ENCODE data around the gene ADAMTSL5. TPM values are rescaled to one million over a fixed set of nuclear protein-coding genes. Genes with fewer than 3 reads are reported as not detected.

ADAMTSL5 gene
- total and polyA plus RNA-seq, 3 experiments from 2014 or later, result 1.0 to 2.7 (median 2.3) TPM

- peaks cover 0 to 4% of the 10 kb centered on the region in 2 donors for H3K27me3 Mint-ChIP-seq
- no peaks in the 10 kb centered on the region for H3K9me3 Mint-ChIP-seq
- H3K4me3 Mint-ChIP-seq, result no peak overlapping the region
- Histone ChIP-seq H3K4me3 (ENCODE audit: low read length) (no peak overlapping the region), H3K9me3 (ENCODE audit: low read length) (no peaks in the 10 kb centered on the region), H3K27me3 (ENCODE audit: insufficient read depth, low read length, poor library complexity, severe bottlenecking) (no peaks in the 10 kb centered on the region), H3K27ac (ENCODE audit: low read depth, low read length) (no peak overlapping the region), H3K36me3 (ENCODE audit: insufficient read depth, low read length) (no peaks in the 10 kb centered on the region), H3K4me1 (ENCODE audit: insufficient read depth, low read length) (peaks cover 10% of the 10 kb centered on the region)
- H3K4me1 Mint-ChIP-seq, result peaks cover 7 to 18% (median 14%) of the 10 kb centered on the region in 3 donors
- no peak for DNase-seq
- no peak overlapping the region for H3K27ac Mint-ChIP-seq
- ChIA-PET CTCF (no interaction called here), POLR2A (no interaction called here)
- H3K36me3 Mint-ChIP-seq, result peaks cover 0 to 3% (median 0%) of the 10 kb centered on the region in 3 donors
Measured at GRCh38 chr19:1487576-1488281, 25.1 kb downstream of the ADAMTSL5 start.

- POLR2A ChIA-PET, result no interaction called here
- H3K27me3 Mint-ChIP-seq, result peaks cover 0 to 3% of the 10 kb centered on the region in 2 donors
Measured at GRCh38 chr19:1486720-1487575, 25.9 kb downstream of the ADAMTSL5 start.

GRCh38 chr19:1483979-1484428 is 28.8 kb downstream of the ADAMTSL5 start:
- no peaks in the 10 kb centered on the region for H3K9me3 Mint-ChIP-seq
- no peaks in the 10 kb centered on the region for H3K9me3 ChIP-seq (ENCODE audit: low read length)
- ChIA-PET CTCF (no interaction called here), POLR2A (no interaction called here)
- no peak overlapping the region for H3K4me3 Mint-ChIP-seq
- no peak for DNase-seq
- peaks cover 0 to 1% of the 10 kb centered on the region in 2 donors for H3K27me3 Mint-ChIP-seq
- peaks cover 0 to 2% (median 0%) of the 10 kb centered on the region in 3 donors for H3K36me3 Mint-ChIP-seq
- no peaks in the 10 kb centered on the region for H3K4me1 ChIP-seq (ENCODE audit: insufficient read depth, low read length)
- H3K4me3 ChIP-seq (ENCODE audit: low read length), result no peak overlapping the region
- no peaks in the 10 kb centered on the region for H3K36me3 ChIP-seq (ENCODE audit: insufficient read depth, low read length)
- H3K27ac Mint-ChIP-seq, result no peak overlapping the region
- peaks cover 3 to 7% (median 4%) of the 10 kb centered on the region in 3 donors for H3K4me1 Mint-ChIP-seq
- H3K27ac ChIP-seq (ENCODE audit: low read depth, low read length), result no peak overlapping the region
- H3K27me3 ChIP-seq (ENCODE audit: insufficient read depth, low read length, poor library complexity, severe bottlenecking), result no peaks in the 10 kb centered on the region

More at GRCh38 chr19:1486720-1487575, 25.9 kb downstream of the ADAMTSL5 start:
- Mint-ChIP-seq H3K27ac (no peak overlapping the region), H3K4me1 (peaks cover 7 to 17% (median 14%) of the 10 kb centered on the region in 3 donors), H3K9me3 (no peaks in the 10 kb centered on the region), H3K4me3 (peak overlapping the region in 1 of 7 donors; percentile 54), H3K36me3 (peaks cover 0 to 3% (median 0%) of the 10 kb centered on the region in 3 donors)
- H3K36me3 ChIP-seq (ENCODE audit: insufficient read depth, low read length), result no peaks in the 10 kb centered on the region
- H3K4me3 ChIP-seq (ENCODE audit: low read length), result no peak overlapping the region
- DNase-seq, result no peak
- no peaks in the 10 kb centered on the region for H3K9me3 ChIP-seq (ENCODE audit: low read length)
- no peak overlapping the region for H3K27ac ChIP-seq (ENCODE audit: low read depth, low read length)
- no peaks in the 10 kb centered on the region for H3K27me3 ChIP-seq (ENCODE audit: insufficient read depth, low read length, poor library complexity, severe bottlenecking)
- peaks cover 10% of the 10 kb centered on the region for H3K4me1 ChIP-seq (ENCODE audit: insufficient read depth, low read length)
- CTCF ChIA-PET, result no interaction called here

- Mint-ChIP-seq H3K4me1 (peaks cover 4 to 9% (median 6%) of the 10 kb centered on the region in 3 donors), H3K36me3 (peaks cover 0 to 4% (median 0%) of the 10 kb centered on the region in 3 donors), H3K27ac (no peak overlapping the region), H3K4me3 (no peak overlapping the region), H3K9me3 (no peaks in the 10 kb centered on the region), H3K27me3 (peaks cover 0 to 1% of the 10 kb centered on the region in 2 donors)
- H3K36me3 ChIP-seq (ENCODE audit: insufficient read depth, low read length), result no peaks in the 10 kb centered on the region
- no peak overlapping the region for H3K27ac ChIP-seq (ENCODE audit: low read depth, low read length)
- CTCF ChIA-PET, result no interaction called here
- H3K9me3 ChIP-seq (ENCODE audit: low read length), result no peaks in the 10 kb centered on the region
- no peak for DNase-seq
- no peaks in the 10 kb centered on the region for H3K27me3 ChIP-seq (ENCODE audit: insufficient read depth, low read length, poor library complexity, severe bottlenecking)
- POLR2A ChIA-PET, result no interaction called here
- H3K4me3 ChIP-seq (ENCODE audit: low read length), result no peak overlapping the region
- peaks cover 3% of the 10 kb centered on the region for H3K4me1 ChIP-seq (ENCODE audit: insufficient read depth, low read length)
Measured at GRCh38 chr19:1483131-1483978, 29.5 kb downstream of the ADAMTSL5 start.

GRCh38 chr19:1482361-1483130 is 30.3 kb downstream of the ADAMTSL5 start:
- Histone ChIP-seq H3K27me3 (ENCODE audit: insufficient read depth, low read length, poor library complexity, severe bottlenecking) (no peaks in the 10 kb centered on the region), H3K4me3 (ENCODE audit: low read length) (no peak overlapping the region), H3K36me3 (ENCODE audit: insufficient read depth, low read length) (no peaks in the 10 kb centered on the region), H3K4me1 (ENCODE audit: insufficient read depth, low read length) (peaks cover 9% of the 10 kb centered on the region), H3K9me3 (ENCODE audit: low read length) (no peaks in the 10 kb centered on the region), H3K27ac (ENCODE audit: low read depth, low read length) (no peak overlapping the region)
- no peak overlapping the region for H3K27ac Mint-ChIP-seq
- H3K4me1 Mint-ChIP-seq, result peaks cover 7 to 14% (median 8%) of the 10 kb centered on the region in 3 donors
- CTCF ChIA-PET, result no interaction called here
- peaks cover 0 to 4% (median 0%) of the 10 kb centered on the region in 3 donors for H3K36me3 Mint-ChIP-seq
- DNase-seq, result no peak
- peak overlapping the region in 1 of 7 donors; percentile 16 for H3K4me3 Mint-ChIP-seq
- H3K27me3 Mint-ChIP-seq, result peaks cover 0 to 1% of the 10 kb centered on the region in 2 donors
- H3K9me3 Mint-ChIP-seq, result no peaks in the 10 kb centered on the region
- POLR2A ChIA-PET, result no interaction called here

- Mint-ChIP-seq H3K4me3 (no peak overlapping the region), H3K27ac (no peak overlapping the region), H3K36me3 (peaks cover 0 to 9% (median 0%) of the 10 kb centered on the region in 3 donors), H3K4me1 (peaks cover 12 to 20% (median 12%) of the 10 kb centered on the region in 3 donors), H3K27me3 (peaks cover 0 to 1% of the 10 kb centered on the region in 2 donors), H3K9me3 (no peaks in the 10 kb centered on the region)
- CTCF ChIA-PET, result no interaction called here
- no peak overlapping the region for H3K4me3 ChIP-seq (ENCODE audit: low read length)
- H3K4me1 ChIP-seq (ENCODE audit: insufficient read depth, low read length), result peaks cover 9% of the 10 kb centered on the region
- H3K27ac ChIP-seq (ENCODE audit: low read depth, low read length), result no peak overlapping the region
- no peaks in the 10 kb centered on the region for H3K27me3 ChIP-seq (ENCODE audit: insufficient read depth, low read length, poor library complexity, severe bottlenecking)
- POLR2A ChIA-PET, result interaction anchor here (0.6 kb wide), 1 partner anchor 168 kb away, joined by 3 read pairs; no protein-coding TSS in a partner anchor
- H3K36me3 ChIP-seq (ENCODE audit: insufficient read depth, low read length), result no peaks in the 10 kb centered on the region
- no peaks in the 10 kb centered on the region for H3K9me3 ChIP-seq (ENCODE audit: low read length)
- no peak for DNase-seq
Measured at GRCh38 chr19:1481893-1482360, 30.9 kb downstream of the ADAMTSL5 start.

GRCh38 chr19:1481224-1481892 is 31.5 kb downstream of the ADAMTSL5 start:
- Mint-ChIP-seq H3K36me3 (peaks cover 0 to 10% (median 0%) of the 10 kb centered on the region in 3 donors), H3K4me3 (no peak overlapping the region), H3K27me3 (peaks cover 0 to 1% of the 10 kb centered on the region in 2 donors), H3K9me3 (no peaks in the 10 kb centered on the region), H3K27ac (no peak overlapping the region), H3K4me1 (peaks cover 12 to 20% (median 12%) of the 10 kb centered on the region in 3 donors)
- ChIA-PET CTCF (no interaction called here), POLR2A (interaction anchor here (0.6 kb wide), 1 partner anchor 168 kb away, joined by 3 read pairs; no protein-coding TSS in a partner anchor)
- Histone ChIP-seq H3K27ac (ENCODE audit: low read depth, low read length) (no peak overlapping the region), H3K27me3 (ENCODE audit: insufficient read depth, low read length, poor library complexity, severe bottlenecking) (no peaks in the 10 kb centered on the region), H3K36me3 (ENCODE audit: insufficient read depth, low read length) (no peaks in the 10 kb centered on the region), H3K4me3 (ENCODE audit: low read length) (no peak overlapping the region), H3K9me3 (ENCODE audit: low read length) (no peaks in the 10 kb centered on the region), H3K4me1 (ENCODE audit: insufficient read depth, low read length) (peaks cover 9% of the 10 kb centered on the region)
- no peak for DNase-seq

Measured in CD8-positive, alpha-beta memory T cell (primary cell).